Lower lobe of right lung (tissue), 2 donors: ENCODE results near the gene CCL25. TPM values are rescaled to one million over a fixed set of nuclear protein-coding genes. Genes with fewer than 3 reads are reported as not detected.
"Not testable (repeated sequence)": the region's sequence is repeated elsewhere in the genome, so short reads cannot be mapped to it uniquely, and the experiment has no call there.

Source experiments
- ATAC-seq, 2 donors: fragments of 200-7000 bp; cut with Tn5 transposase; one replicate each; pipeline ENCODE4 v1.9.1; 2020 to 2022; ENCODE audit warnings: mild to moderate bottlenecking in 2 of 2, moderate library complexity in 2 of 2
- DNase-seq: peaks from one replicate; pipeline ENCODE4 v3.0.0-alpha.2; 2020
- H3K27ac ChIP-seq: fragments of 200-600 bp; one replicate; pipeline ENCODE4 v1.8.0; 2022
- H3K27me3 ChIP-seq: fragments of 200-600 bp; one replicate; pipeline ENCODE4 v1.8.0; 2022; ENCODE audit warnings: low read depth
- H3K36me3 ChIP-seq: fragments of 200-600 bp; one replicate; pipeline ENCODE4 v1.8.0; 2022; ENCODE audit warnings: mild to moderate bottlenecking
- H3K4me1 ChIP-seq: fragments of 200-600 bp; one replicate; pipeline ENCODE4 v1.8.0; 2022
- H3K4me3 ChIP-seq: fragments of 200-600 bp; one replicate; pipeline ENCODE4 v1.8.0; 2022; ENCODE audit warnings: mild to moderate bottlenecking
- H3K9me3 ChIP-seq: fragments of 200-600 bp; one replicate; pipeline ENCODE4 v1.8.0; 2022
- intact Hi-C: fragments of 100-400 bp; cut with DNase I; formaldehyde crosslinking; loops from one replicate; pipeline ENCODE4 v1.11.0; 2022
- total RNA-seq: library from RNA; stranded (reverse); fragmentation: NEBNext Ultra II Directional; extraction: Animal tissue kit (Norgen Biotek cat#: 25700); gene quantifications from one replicate; pipeline ENCODE4 v1.2.1, GENCODE V29; 2021
- TF ChIP-seq, protein P1 (sequence below): fragments of 200-600 bp; IDR thresholded peaks from one replicate; pipeline ENCODE4 v1.8.0; 2022; ENCODE audit warnings: antibody characterized with exemption, mild to moderate bottlenecking
- donor health status: DM: no; HTN: yes; CAD: no; lungs with severe emphysema.

The CCL25 gene
- total RNA-seq, 1 donor from 2014 or later: not detected

- intact Hi-C loops: no loop called here
- TF ChIP-seq, protein P1, sequence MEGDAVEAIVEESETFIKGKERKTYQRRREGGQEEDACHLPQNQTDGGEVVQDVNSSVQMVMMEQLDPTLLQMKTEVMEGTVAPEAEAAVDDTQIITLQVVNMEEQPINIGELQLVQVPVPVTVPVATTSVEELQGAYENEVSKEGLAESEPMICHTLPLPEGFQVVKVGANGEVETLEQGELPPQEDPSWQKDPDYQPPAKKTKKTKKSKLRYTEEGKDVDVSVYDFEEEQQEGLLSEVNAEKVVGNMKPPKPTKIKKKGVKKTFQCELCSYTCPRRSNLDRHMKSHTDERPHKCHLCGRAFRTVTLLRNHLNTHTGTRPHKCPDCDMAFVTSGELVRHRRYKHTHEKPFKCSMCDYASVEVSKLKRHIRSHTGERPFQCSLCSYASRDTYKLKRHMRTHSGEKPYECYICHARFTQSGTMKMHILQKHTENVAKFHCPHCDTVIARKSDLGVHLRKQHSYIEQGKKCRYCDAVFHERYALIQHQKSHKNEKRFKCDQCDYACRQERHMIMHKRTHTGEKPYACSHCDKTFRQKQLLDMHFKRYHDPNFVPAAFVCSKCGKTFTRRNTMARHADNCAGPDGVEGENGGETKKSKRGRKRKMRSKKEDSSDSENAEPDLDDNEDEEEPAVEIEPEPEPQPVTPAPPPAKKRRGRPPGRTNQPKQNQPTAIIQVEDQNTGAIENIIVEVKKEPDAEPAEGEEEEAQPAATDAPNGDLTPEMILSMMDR: no peak
- no peak overlapping the region for H3K4me3 ChIP-seq
- no peaks in the 10 kb centered on the region for H3K27me3 ChIP-seq
- DNase-seq: no peak
- ATAC-seq: no peak
- H3K9me3 ChIP-seq: no peaks in the 10 kb centered on the region
- H3K27ac ChIP-seq: no peak overlapping the region
- H3K36me3 ChIP-seq: no peaks in the 10 kb centered on the region
- no peaks in the 10 kb centered on the region for H3K4me1 ChIP-seq
These were observed 31.9 kb upstream of the CCL25 start for GRCh38 chr19:8020681-8021080.

DNA sequence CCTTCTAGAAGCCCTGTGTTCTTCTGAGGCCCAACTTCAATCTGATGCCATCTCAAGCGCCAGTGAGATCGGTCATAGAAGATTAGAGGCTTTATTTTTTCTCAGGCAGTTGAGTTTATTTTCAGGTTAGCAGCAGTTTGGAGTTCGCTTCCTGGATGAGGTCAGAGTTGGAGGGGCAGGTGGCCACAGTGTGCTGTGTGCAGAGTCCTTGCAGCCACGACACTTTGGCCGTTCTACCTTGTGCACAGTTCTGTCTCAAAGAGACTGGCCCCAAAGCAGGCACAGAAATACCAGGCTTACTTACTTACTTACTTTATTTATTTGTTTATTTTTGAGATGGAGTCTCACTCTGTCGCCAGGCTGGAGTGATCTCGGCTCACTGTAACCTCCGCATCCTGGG is 31.2 kb upstream of the CCL25 start:
- H3K4me1 ChIP-seq: no peaks in the 10 kb centered on the region
- ATAC-seq: no peak
- intact Hi-C loops: no loop called here

GRCh38 chr19:8022275-8022674 is 30.3 kb upstream of the CCL25 start:
- ATAC-seq (peak; percentile 90 to 91), DNase-seq (peak; percentile 80)
- TF ChIP-seq, protein P1: no peak
- Histone ChIP-seq H3K27me3 (no peaks in the 10 kb centered on the region), H3K4me1 (no peaks in the 10 kb centered on the region), H3K27ac (no peak overlapping the region), H3K9me3 (no peaks in the 10 kb centered on the region), H3K36me3 (no peaks in the 10 kb centered on the region), H3K4me3 (no peak overlapping the region)
- intact Hi-C loops: no loop called here

More for the DNA sequence above, 31.2 kb upstream of the CCL25 start:
- TF ChIP-seq, protein P1: no peak
- DNase-seq: no peak
- Histone ChIP-seq H3K4me3 (no peak overlapping the region), H3K9me3 (no peaks in the 10 kb centered on the region), H3K27me3 (no peaks in the 10 kb centered on the region), H3K36me3 (no peaks in the 10 kb centered on the region), H3K27ac (no peak overlapping the region)

DNA sequence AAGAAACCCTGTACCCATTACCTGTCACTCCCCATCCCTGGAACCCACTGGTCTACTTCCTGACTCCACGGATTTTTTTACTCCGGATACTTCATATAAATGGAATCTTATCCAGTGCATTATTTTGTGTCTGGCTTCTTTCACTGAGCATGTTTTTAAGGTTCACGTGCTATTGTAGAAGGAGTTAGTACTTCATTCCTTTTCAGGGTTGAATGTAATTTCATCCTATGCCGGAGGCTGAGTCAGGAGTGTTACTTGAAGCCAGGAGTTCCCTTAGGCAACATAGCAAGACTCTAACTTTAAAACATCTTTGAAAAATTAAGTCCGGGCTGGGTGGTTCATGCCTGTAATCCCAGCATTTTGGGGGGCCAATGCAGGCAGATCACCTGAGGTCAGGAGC is 29.2 kb upstream of the CCL25 start:
- no peak overlapping the region for H3K4me3 ChIP-seq
- ATAC-seq: no peak
- no peak for DNase-seq
- H3K27me3 ChIP-seq: no peaks in the 10 kb centered on the region
- H3K4me1 ChIP-seq: no peaks in the 10 kb centered on the region
- no peaks in the 10 kb centered on the region for H3K9me3 ChIP-seq
- H3K36me3 ChIP-seq: no peaks in the 10 kb centered on the region
- intact Hi-C loops: no loop called here
- no peak overlapping the region for H3K27ac ChIP-seq
- TF ChIP-seq, protein P1: no peak

GRCh38 chr19:8024256-8024655 is 28.3 kb upstream of the CCL25 start:
- H3K4me1 ChIP-seq, H3K27ac ChIP-seq, H3K9me3 ChIP-seq, H3K27me3 ChIP-seq, H3K4me3 ChIP-seq, ATAC-seq, intact Hi-C loops, DNase-seq, H3K36me3 ChIP-seq: not testable (repeated sequence)

- intact Hi-C loops: no loop called here
- no peak overlapping the region for H3K4me3 ChIP-seq
- H3K4me1 ChIP-seq: no peaks in the 10 kb centered on the region
- DNase-seq: no peak
- H3K36me3 ChIP-seq: no peaks in the 10 kb centered on the region
- TF ChIP-seq, protein P1: no peak
- H3K9me3 ChIP-seq: no peaks in the 10 kb centered on the region
- no peak for ATAC-seq
- no peak overlapping the region for H3K27ac ChIP-seq
- no peaks in the 10 kb centered on the region for H3K27me3 ChIP-seq
These were observed 27.2 kb upstream of the CCL25 start for GRCh38 chr19:8025316-8025715.
